HG03135 (cell line): ENCODE data around the gene NFE2L2.
"Not testable (repeated sequence)": the region's sequence is repeated elsewhere in the genome, so short reads cannot be mapped to it uniquely, and the experiment has no call there.

Source experiments
- ATAC-seq: cut with Tn5 transposase; IDR thresholded peaks from one replicate; pipeline ENCODE4 v1.9.1; 2021; ENCODE audit warnings: mild to moderate bottlenecking, moderate library complexity; ENCODE audit not compliant: unreplicated experiment

NFE2L2 gene

GRCh38 chr2:177204417-177204816 lies 60.1 kb downstream of the NFE2L2 start:
- ATAC-seq = no peak

- no peak for ATAC-seq
Measured at GRCh38 chr2:177201919-177202346, 62.6 kb downstream of the NFE2L2 start.

- ATAC-seq = not testable (repeated sequence)
Measured at GRCh38 chr2:177200419-177200818, 64.1 kb downstream of the NFE2L2 start.

- ATAC-seq = no peak
Measured at GRCh38 chr2:177195194-177195593, 69.3 kb downstream of the NFE2L2 start.

GRCh38 chr2:177193240-177193639 lies 71.3 kb downstream of the NFE2L2 start:
- ATAC-seq = no peak

- ATAC-seq = no peak
Measured at GRCh38 chr2:177192788-177193187, 71.7 kb downstream of the NFE2L2 start.

GRCh38 chr2:177190941-177191340 lies 73.6 kb downstream of the NFE2L2 start:
- ATAC-seq = no peak

GRCh38 chr2:177188482-177189469 lies 75.8 kb downstream of the NFE2L2 start:
- ATAC-seq = no peak

- no peak for ATAC-seq
Measured at GRCh38 chr2:177187631-177188312, 76.8 kb downstream of the NFE2L2 start.

GRCh38 chr2:177186038-177186437 lies 78.5 kb downstream of the NFE2L2 start:
- not testable (repeated sequence) for ATAC-seq

GRCh38 chr2:177184606-177185005 lies 79.9 kb downstream of the NFE2L2 start:
- no peak for ATAC-seq

GRCh38 chr2:177183860-177184259 lies 80.7 kb downstream of the NFE2L2 start:
- ATAC-seq = no peak
